Measurements from ENCODE around the gene SKIC2.

DNA sequence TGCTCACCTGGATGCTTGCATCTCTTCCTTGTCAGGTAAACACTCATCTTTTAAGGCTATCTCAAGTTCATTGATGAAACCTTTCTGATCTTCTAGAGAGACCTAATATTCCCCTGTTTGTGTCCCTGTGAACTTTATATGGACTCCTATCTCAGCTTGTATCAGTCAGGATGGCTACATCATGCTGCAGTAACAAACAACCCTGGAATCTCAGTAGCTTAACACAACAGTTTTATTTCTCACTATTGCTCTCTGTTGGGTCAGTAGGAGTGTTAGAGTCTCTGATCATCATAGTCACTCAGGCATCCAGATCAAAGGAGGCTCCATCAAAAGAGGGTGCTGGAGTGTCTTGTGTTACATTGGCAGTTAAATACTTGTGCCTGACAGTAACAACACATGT is 43.6 kb upstream of the SKIC2 start:
- TF ChIP-seq, protein P1, sequence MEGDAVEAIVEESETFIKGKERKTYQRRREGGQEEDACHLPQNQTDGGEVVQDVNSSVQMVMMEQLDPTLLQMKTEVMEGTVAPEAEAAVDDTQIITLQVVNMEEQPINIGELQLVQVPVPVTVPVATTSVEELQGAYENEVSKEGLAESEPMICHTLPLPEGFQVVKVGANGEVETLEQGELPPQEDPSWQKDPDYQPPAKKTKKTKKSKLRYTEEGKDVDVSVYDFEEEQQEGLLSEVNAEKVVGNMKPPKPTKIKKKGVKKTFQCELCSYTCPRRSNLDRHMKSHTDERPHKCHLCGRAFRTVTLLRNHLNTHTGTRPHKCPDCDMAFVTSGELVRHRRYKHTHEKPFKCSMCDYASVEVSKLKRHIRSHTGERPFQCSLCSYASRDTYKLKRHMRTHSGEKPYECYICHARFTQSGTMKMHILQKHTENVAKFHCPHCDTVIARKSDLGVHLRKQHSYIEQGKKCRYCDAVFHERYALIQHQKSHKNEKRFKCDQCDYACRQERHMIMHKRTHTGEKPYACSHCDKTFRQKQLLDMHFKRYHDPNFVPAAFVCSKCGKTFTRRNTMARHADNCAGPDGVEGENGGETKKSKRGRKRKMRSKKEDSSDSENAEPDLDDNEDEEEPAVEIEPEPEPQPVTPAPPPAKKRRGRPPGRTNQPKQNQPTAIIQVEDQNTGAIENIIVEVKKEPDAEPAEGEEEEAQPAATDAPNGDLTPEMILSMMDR (IDR thresholded peaks at IDR 0.05 in 2 of 3, conservative IDR thresholded peaks at IDR 0.05 in 1 of 3; ENCODE audit: borderline replicate concordance in 1 of 3, insufficient read depth in 1 of 3, low read depth in 2 of 3, low read length in 2 of 3): no peak
- no peak for TF ChIP-seq SRF (IDR thresholded peaks at IDR 0.05; ENCODE audit: low read depth)
- TF ChIP-seq POLR2A (IDR thresholded peaks at IDR 0.05; ENCODE audit: borderline replicate concordance, extremely low read depth, insufficient read depth, insufficient read length): no peak
- TF ChIP-seq POLR2AphosphoS5 (IDR thresholded peaks at IDR 0.05; ENCODE audit: low read depth, low read length): no peak
- TF ChIP-seq RAD21 (IDR thresholded peaks at IDR 0.05; ENCODE audit: low read depth): no peak
- TF ChIP-seq CEBPB (IDR thresholded peaks at IDR 0.05; ENCODE audit: low read depth): no peak
- TF ChIP-seq, protein P2, sequence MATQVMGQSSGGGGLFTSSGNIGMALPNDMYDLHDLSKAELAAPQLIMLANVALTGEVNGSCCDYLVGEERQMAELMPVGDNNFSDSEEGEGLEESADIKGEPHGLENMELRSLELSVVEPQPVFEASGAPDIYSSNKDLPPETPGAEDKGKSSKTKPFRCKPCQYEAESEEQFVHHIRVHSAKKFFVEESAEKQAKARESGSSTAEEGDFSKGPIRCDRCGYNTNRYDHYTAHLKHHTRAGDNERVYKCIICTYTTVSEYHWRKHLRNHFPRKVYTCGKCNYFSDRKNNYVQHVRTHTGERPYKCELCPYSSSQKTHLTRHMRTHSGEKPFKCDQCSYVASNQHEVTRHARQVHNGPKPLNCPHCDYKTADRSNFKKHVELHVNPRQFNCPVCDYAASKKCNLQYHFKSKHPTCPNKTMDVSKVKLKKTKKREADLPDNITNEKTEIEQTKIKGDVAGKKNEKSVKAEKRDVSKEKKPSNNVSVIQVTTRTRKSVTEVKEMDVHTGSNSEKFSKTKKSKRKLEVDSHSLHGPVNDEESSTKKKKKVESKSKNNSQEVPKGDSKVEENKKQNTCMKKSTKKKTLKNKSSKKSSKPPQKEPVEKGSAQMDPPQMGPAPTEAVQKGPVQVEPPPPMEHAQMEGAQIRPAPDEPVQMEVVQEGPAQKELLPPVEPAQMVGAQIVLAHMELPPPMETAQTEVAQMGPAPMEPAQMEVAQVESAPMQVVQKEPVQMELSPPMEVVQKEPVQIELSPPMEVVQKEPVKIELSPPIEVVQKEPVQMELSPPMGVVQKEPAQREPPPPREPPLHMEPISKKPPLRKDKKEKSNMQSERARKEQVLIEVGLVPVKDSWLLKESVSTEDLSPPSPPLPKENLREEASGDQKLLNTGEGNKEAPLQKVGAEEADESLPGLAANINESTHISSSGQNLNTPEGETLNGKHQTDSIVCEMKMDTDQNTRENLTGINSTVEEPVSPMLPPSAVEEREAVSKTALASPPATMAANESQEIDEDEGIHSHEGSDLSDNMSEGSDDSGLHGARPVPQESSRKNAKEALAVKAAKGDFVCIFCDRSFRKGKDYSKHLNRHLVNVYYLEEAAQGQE (IDR thresholded peaks at IDR 0.05; ENCODE audit: low read depth): no peak
- no peak for TF ChIP-seq ELF1 (IDR thresholded peaks at IDR 0.05; ENCODE audit: borderline replicate concordance, low read depth)

Measured in HCT116 (cell line).